AG08396 (cell line): ENCODE data around the gene PRRG3.

Source experiments
- DNase-seq: peaks from one replicate; pipeline ENCODE4 v3.0.0; 2012; ENCODE audit warnings: low spot score, mixed read lengths

PRRG3 gene

DNA sequence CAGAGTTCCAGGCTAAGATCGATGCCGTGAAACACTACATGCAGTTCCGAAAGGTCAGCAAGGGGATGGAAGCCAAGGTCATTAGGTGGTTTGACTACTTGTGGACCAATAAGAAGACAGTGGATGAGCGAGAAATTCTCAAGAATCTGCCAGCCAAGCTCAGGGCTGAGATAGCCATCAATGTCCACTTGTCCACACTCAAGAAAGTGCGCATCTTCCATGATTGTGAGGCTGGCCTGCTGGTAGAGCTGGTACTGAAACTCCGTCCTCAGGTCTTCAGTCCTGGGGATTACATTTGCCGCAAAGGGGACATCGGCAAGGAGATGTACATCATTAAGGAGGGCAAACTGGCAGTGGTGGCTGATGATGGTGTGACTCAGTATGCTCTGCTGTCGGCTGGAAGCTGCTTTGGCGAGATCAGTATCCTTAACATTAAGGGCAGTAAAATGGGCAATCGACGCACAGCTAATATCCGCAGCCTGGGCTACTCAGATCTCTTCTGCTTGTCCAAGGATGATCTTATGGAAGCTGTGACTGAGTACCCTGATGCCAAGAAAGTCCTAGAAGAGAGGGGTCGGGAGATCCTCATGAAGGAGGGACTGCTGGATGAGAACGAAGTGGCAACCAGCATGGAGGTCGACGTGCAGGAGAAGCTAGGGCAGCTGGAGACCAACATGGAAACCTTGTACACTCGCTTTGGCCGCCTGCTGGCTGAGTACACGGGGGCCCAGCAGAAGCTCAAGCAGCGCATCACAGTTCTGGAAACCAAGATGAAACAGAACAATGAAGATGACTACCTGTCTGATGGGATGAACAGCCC lies 48.6 kb downstream of the PRRG3 start:
- no peak for DNase-seq

DNA sequence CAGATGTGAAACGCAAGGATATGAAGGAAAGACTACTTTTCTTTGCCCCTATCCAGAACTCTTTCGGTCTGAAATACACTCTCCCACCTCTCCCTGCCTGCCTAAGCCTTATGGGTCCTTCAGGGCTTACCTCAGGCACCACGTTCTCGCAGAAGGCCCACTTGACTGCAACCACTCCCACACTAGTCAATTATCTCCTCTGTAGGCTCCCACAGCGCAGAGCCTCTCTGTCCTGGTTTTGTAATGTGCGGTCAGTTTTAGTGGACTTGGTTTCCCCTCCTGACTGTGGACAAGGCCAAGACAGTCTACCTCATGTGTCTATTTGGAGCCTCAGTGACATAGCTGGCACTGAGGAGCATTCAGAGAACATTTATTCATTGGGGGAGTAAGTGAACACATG lies 50.4 kb downstream of the PRRG3 start:
- no peak for DNase-seq

DNA sequence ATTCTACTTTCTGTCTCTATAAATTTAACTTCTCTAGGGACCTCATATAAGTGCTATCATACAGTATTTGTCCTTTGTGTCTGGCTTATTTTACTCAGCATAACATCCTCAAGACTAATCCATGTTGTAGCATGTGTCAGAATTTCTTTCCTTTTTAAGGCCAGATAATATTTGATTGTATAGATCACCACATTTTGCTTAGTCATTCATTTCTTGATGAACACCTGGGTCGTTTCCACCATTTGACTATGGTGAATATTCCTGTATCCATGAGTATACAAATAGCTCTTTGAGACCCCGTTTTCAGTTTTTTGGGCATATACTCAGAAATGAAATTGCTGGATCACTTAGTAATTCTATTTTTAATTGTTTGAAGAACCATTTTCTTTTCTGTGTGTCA lies 51.2 kb downstream of the PRRG3 start:
- no peak for DNase-seq

DNA sequence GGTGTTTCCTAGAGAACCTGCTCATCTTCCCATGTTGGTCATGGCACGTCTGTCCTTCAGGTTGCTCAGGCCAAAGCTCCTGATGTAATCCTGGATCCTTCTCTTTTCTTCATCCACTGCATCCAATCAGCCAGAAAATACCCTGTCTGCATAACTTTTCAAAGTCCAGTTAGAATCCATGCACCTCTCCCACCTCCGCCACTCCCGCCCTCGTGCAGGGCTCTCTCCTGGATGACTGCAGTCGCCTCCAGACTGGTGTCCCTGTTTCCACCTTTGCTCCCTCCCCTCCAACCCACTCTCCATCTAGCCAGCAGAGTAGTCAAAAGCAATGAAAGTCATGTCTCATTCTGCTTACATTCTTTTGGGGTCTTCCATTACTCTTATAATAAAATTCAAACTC lies 55.3 kb downstream of the PRRG3 start:
- no peak for DNase-seq

DNA sequence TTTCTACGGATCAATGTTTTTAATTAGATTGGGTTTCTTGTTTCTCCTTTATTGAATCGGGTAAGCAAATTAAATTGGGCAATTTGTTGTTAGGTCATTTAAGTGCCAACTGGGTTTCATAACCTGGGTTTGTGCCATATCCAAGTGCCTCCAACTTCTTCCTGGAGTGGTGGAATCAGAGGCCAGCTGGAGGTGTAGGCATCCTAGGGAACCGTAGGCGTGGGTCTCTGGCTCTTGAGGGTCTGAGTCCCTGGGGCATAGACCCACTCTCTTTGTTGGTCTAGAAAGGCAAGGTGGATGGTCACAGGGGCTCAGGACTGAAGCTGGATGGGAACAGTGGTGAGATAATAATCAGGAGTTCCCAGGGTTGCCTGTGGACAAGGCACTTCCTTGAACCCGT lies 57.6 kb downstream of the PRRG3 start:
- DNase-seq = no peak

DNA sequence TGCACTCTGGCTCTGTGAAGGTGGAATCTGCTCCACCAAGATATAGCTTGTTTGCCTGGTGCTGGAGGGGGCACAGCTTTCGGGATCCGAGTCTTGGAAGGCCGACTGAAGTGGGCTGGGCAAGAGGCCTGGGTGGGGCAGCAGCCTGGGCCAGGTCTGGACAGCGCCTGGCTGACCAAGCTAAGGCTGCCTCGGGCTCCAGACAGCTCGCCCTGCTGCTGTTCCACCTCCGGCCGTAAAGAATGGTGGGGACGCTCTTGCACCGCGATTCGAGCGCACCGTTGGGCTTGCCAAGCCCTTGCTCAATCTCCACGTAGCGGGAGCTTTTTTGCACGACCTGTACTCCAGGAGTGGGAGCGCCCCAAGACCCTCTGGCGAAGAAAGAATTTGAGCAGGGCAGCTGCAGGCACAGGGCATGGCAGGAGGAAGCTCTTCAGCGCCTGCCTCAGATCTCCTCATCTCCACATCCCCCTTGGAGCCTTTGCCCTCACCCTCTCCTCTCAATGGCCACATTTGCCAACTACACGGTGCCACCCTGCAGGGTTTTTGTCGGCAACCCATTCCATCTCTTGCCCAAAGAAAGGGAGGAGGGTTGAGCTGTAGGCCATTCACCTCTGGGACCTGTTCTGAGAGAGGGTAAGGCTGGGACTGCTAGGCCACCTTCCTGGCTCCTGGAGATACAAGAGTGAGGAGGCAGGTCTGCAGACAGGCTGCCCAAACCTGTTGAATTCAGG lies 58.2 kb downstream of the PRRG3 start:
- DNase-seq = peak; percentile 75

DNA sequence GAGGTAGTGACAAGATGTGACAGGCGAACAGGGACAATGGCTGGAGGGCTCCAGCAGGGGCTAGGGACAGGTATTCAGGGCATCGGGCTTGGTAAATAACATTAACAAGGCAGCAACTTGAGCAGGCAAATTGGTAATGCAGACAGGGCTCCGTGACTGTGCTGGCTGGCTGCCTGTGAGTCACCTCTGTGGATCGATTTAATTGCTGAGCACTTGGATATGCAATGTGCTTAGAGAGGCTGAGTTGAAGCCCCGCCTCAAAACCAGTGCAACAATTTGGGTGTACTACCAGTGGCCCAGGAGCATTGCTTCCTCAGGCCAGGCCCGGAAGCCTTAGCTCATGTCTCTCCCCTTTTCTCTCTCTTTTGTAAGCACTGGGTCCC lies 58.8 kb downstream of the PRRG3 start:
- peak; percentile 53 for DNase-seq

DNA sequence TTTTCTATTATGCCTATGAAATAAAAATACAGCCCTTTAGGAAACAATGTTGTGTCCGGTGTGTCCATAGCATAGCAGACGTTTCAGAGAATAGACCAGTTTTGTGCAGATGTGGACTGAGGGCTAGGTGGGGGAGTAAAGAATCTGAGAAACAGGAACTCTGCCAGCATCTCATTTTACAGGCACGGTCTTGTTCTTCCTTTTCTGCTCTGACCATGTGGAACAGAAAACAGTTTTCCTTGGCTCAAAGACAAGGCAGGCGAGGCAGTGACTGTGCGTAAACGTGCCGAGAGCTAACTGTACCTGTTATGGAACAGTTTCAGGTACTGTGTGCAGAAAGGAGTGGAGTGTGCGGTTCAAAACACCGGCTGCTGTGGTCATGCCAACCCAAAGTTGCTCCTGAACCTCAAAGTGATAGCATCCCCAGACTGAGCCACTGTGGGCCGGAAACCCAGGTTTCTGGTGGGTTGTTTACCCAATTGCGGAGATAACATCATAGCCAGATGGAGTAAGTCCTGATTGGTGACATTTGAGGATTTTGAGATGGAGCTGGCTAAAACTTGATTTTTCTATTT lies 59.5 kb downstream of the PRRG3 start:
- no peak for DNase-seq
